HCT116 (cell line): ENCODE data around the gene IGF2R. TPM values are rescaled to one million over a fixed set of nuclear protein-coding genes. Genes with fewer than 3 reads are reported as not detected.

Experiments used
- ATAC-seq: fragments of 200-7000 bp; cut with Tn5 transposase; 2 replicates; pipeline ENCODE4 v1.9.1; 2020; ENCODE audit warnings: mild to moderate bottlenecking, moderate library complexity
- BruUV-seq: library from RNA; stranded (reverse); fragments of 400-500 nt; replicated peaks from 2 replicates; lab custom pipeline; 2021; lab: Mats Ljungman, UMichigan
- CTCF ChIA-PET: fragments of 300-600 bp; sonication (Branson Sonifier 250); formaldehyde crosslinking; loops from one replicate; lab custom pipeline; 2021; ENCODE audit warnings: antibody characterized with exemption; lab: Charles Lee
- POLR2A ChIA-PET: fragments of 300-600, 350-600 bp; sonication (Branson Sonifier 250); formaldehyde crosslinking; loops from one replicate; lab custom pipeline; 2021; ENCODE audit warnings: antibody characterized with exemption; lab: Charles Lee
- RAD21 ChIA-PET, 2 experiments: fragments of 300-600 bp; sonication (Branson Sonifier 250); formaldehyde crosslinking; loops; one replicate each; lab custom pipeline; 2023; ENCODE audit warnings: low total read pairs in 2 of 2; ENCODE audit not compliant: uncharacterized antibody in 2 of 2, unreplicated experiment in 2 of 2, low non-redundant PET in 1 of 2; lab: Charles Lee
- DNase-seq: peaks from one replicate; pipeline ENCODE4 v3.0.0-alpha.2; 2010; ENCODE audit warnings: low read depth, low spot score
- H2AFZ ChIP-seq: fragments of 200-600 bp; shearing (Covaris generic), sonication (generic); 2 replicates; pipeline ENCODE4 v1.6.1; 2017; ENCODE audit warnings: low read depth, mixed run types, mixed read lengths, antibody characterized with exemption, low read length; ENCODE audit not compliant: poor library complexity, severe bottlenecking
- H3K27ac ChIP-seq: 2 replicates; pipeline ENCODE4 v1.5.1; 2012; ENCODE audit warnings: low read depth, low read length
- H3K27me3 ChIP-seq: fragments of 200-600 bp; sonication (generic); 2 replicates; pipeline ENCODE4 v1.6.1; 2016; ENCODE audit warnings: mixed run types, low read length, mixed read lengths; ENCODE audit not compliant: insufficient read depth
- H3K36me3 ChIP-seq, 2 experiments: fragments of 200-500 bp in 1 of 2; fragments of 200-600 bp in 1 of 2; sonication (Bioruptor generic) in 1 of 2; sonication (generic) in 1 of 2; 2 replicates each; pipeline versions ENCODE4 v1.5.1 to v1.6.1; 2014 to 2016; ENCODE audit warnings: low read length in 2 of 2, inconsistent platforms in 1 of 2, mixed read lengths in 1 of 2, mixed run types in 1 of 2; ENCODE audit not compliant: insufficient read depth in 2 of 2, control insufficient read depth in 1 of 2
- H3K4me1 ChIP-seq, 2 experiments: fragments of 200-600 bp in 1 of 2; sonication (generic) in 1 of 2; 2 replicates each; pipeline versions ENCODE4 v1.5.1 to v1.6.1; 2012 to 2017; ENCODE audit warnings: low read length in 2 of 2, inconsistent platforms in 1 of 2, mild to moderate bottlenecking in 1 of 2, mixed read lengths in 1 of 2, mixed run types in 1 of 2, moderate library complexity in 1 of 2; ENCODE audit not compliant: insufficient read depth in 2 of 2, control insufficient read depth in 1 of 2
- H3K4me2 ChIP-seq: fragments of 200-600 bp; sonication (generic); 2 replicates; pipeline ENCODE4 v1.6.1; 2017; ENCODE audit warnings: mixed run types, low read length, mixed read lengths
- H3K4me3 ChIP-seq, 2 experiments: fragments of 200-600 bp in 1 of 2; sonication (generic) in 1 of 2; replicated peaks in 1 of 2; 2 replicates each; pipeline ENCODE4 v1.5.1; 2011 to 2016; ENCODE audit warnings: low read length in 2 of 2, control low read depth in 1 of 2, low read depth in 1 of 2, mild to moderate bottlenecking in 1 of 2, mixed read lengths in 1 of 2, mixed run types in 1 of 2
- H3K79me2 ChIP-seq: fragments of 200-600 bp; sonication (generic); 2 replicates; pipeline ENCODE4 v1.6.1; 2017; ENCODE audit warnings: mild to moderate bottlenecking, mixed run types, low read length, moderate library complexity, mixed read lengths; ENCODE audit not compliant: insufficient read depth
- H3K9ac ChIP-seq: fragments of 200-600 bp; sonication (generic); 2 replicates; pipeline ENCODE4 v1.6.1; 2016; ENCODE audit warnings: low read length, mixed read lengths
- H3K9me2 ChIP-seq: fragments of 200-600 bp; sonication (generic), shearing (Covaris generic); 2 replicates; pipeline ENCODE4 v1.6.1; 2017; ENCODE audit warnings: mixed run types, mild to moderate bottlenecking, moderate library complexity; ENCODE audit not compliant: insufficient read depth
- H3K9me3 ChIP-seq, 2 experiments: fragments of 200-500 bp in 1 of 2; fragments of 200-600 bp in 1 of 2; sonication (Bioruptor generic) in 1 of 2; sonication (generic) in 1 of 2; 2 replicates each; pipeline ENCODE4 v1.6.1; 2014 to 2017; ENCODE audit warnings: low read length in 2 of 2, mixed read lengths in 2 of 2, inconsistent platforms in 1 of 2, low read depth in 1 of 2, mild to moderate bottlenecking in 1 of 2, mixed run types in 1 of 2, moderate library complexity in 1 of 2; ENCODE audit not compliant: control insufficient read depth in 1 of 2, insufficient read depth in 1 of 2
- H4K20me1 ChIP-seq: fragments of 200-600 bp; sonication (generic), shearing (Covaris generic); 2 replicates; pipeline ENCODE4 v1.6.1; 2017; ENCODE audit warnings: mixed run types, mild to moderate bottlenecking, moderate library complexity; ENCODE audit not compliant: insufficient read depth
- CBX3 ChIP-seq: IDR thresholded peaks from 2 replicates; pipeline ENCODE4 v1.6.1; 2012; ENCODE audit warnings: low read depth
- CEBPB ChIP-seq: IDR thresholded peaks from 2 replicates; pipeline ENCODE4 v1.6.1; 2012; ENCODE audit warnings: low read depth
- EGR1 ChIP-seq: IDR thresholded peaks from 2 replicates; pipeline ENCODE4 v1.6.1; 2012; ENCODE audit warnings: low read depth
- EZH2 ChIP-seq: fragments of 200-600 bp; sonication (generic); IDR thresholded peaks from 2 replicates; pipeline ENCODE4 v1.6.1; 2017; ENCODE audit warnings: antibody characterized with exemption, mixed run types
- SP1 ChIP-seq: IDR thresholded peaks from 2 replicates; pipeline ENCODE4 v1.6.1; 2012; ENCODE audit warnings: low read depth
- YY1 ChIP-seq: IDR thresholded peaks from 2 replicates; pipeline ENCODE4 v1.6.1; 2011; ENCODE audit warnings: low read length, low read depth, moderate library complexity, mild to moderate bottlenecking; ENCODE audit not compliant: insufficient replicate concordance; ENCODE audit errors: extremely low read depth
- ZNF274 ChIP-seq: fragments of 200-500 bp; sonication (Bioruptor generic); IDR thresholded peaks from 2 replicates; pipeline ENCODE4 v1.6.1; 2014; ENCODE audit warnings: mild to moderate bottlenecking, low read depth, low read length, inconsistent platforms
- intact Hi-C: fragments of 100-400 bp; cut with micrococcal nuclease; formaldehyde crosslinking; loops from 2 replicates; pipeline ENCODE4 v1.10.0; 2022
- total RNA-seq: library from RNA; stranded (reverse); gene quantifications from one replicate; pipeline ENCODE4 v1.2.1, GENCODE V29; 2021; ENCODE audit not compliant: unreplicated experiment

IGF2R gene
- total RNA-seq, 1 experiment from 2014 or later = 37.0 TPM

DNA sequence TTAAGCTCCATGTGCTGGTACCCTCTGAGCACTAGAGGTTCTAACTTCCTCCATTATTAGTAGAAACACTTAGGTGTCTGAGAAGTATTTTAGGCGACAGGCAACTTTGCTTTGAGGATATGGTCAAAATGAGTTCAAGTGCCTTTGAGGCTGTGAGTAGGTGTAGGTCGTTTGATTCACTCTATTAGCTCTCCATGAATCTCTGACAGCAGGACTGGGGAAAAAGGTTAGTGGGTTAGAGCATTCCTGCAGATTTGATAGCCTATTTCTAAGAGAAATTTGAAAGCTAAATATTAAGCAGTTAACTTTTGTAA is 45.9 kb downstream of the IGF2R start:
- ChIA-PET RAD21 (no interaction called here), POLR2A (no interaction called here), CTCF (no interaction called here)
- no peak overlapping the region for H3K4me2 ChIP-seq
- no peak for TF ChIP-seq YY1
- no peak overlapping the region for H3K9ac ChIP-seq
- no peak for DNase-seq
- peaks cover 0 to 14% of the 10 kb centered on the region in 2 experiments; a peak in 2 of 4 replicates for H3K36me3 ChIP-seq
- no peak overlapping the region for H3K27ac ChIP-seq
- no peaks in the 10 kb centered on the region for H3K9me2 ChIP-seq
- H3K79me2 ChIP-seq = no peaks in the 10 kb centered on the region; the same call in 1 of the 2 replicates
- H4K20me1 ChIP-seq = no peaks in the 10 kb centered on the region
- no peak overlapping the region for H2AFZ ChIP-seq
- no peak for ATAC-seq
- no TSS peak for BruUV-seq
- H3K4me1 ChIP-seq = no peaks in the 10 kb centered on the region
- H3K27me3 ChIP-seq = no peaks in the 10 kb centered on the region
- no peaks in the 10 kb centered on the region for H3K9me3 ChIP-seq
- intact Hi-C loops = no loop called here
- no peak overlapping the region for H3K4me3 ChIP-seq

DNA sequence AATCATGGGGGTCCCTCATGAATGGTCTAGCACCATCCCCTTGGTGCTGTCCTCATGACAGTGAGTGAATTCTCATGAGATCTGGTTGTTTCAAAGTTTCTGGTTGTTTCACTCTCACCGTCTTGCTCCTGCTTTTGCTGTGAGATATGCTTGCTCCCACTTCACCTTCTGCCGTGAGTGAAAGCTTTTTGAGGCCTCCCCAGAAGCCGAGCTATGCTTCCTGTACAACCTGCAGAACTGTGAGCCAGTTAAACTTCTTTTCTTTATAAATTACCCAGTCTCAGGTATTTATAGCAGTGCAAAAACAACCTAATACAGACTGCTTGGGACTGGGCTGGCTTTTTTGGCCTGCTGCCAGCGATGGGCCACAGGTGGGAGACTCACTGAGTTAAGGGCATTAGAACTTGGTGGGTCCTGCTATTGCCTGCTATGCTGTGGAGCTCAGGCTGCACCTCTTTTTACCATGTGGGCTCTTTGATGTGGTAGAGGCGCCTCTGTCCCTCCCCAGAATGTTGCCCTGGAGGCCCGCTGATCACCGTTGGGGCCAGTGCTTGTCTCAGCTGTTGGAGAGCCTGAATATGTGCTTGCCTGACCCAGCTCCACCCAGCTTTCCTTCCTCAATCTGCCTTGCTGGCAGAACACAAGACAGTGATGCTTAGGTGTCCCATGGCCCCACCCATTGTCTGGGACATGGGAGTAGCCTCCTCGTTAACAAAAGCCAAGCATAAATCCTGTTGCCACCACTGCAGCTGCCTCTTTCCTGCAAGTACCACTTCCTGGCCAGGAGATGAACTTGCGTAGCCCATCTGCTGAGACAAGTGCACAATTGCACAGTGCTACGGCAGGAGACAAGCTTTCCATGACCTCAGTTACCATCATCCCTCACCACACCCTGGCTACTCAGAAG is 47.1 kb downstream of the IGF2R start:
- CTCF ChIA-PET = no interaction called here
- TF ChIP-seq EZH2 = no peak
- no peak for TF ChIP-seq CBX3
- TF ChIP-seq SP1 = no peak
- no peak for TF ChIP-seq CEBPB
- TF ChIP-seq EGR1 = no peak
- TF ChIP-seq ZNF274 = no peak
- TF ChIP-seq, all 23 proteins: peak for 0
- DNase-seq = no peak
- ChIA-PET POLR2A (no interaction called here), RAD21 (no interaction called here)
- Histone ChIP-seq H3K9me2 (no peaks in the 10 kb centered on the region), H3K4me3 (no peak overlapping the region), H4K20me1 (no peaks in the 10 kb centered on the region), H2AFZ (no peak overlapping the region), H3K27ac (no peak overlapping the region), H3K27me3 (no peaks in the 10 kb centered on the region), H3K9ac (no peak overlapping the region), H3K9me3 (no peaks in the 10 kb centered on the region), H3K4me1 (no peaks in the 10 kb centered on the region), H3K4me2 (no peak overlapping the region), H3K36me3 (peaks cover 0 to 3% of the 10 kb centered on the region in 2 experiments; a peak in 2 of 4 replicates), H3K79me2 (no peaks in the 10 kb centered on the region; the same call in 1 of the 2 replicates)
- intact Hi-C loops = no loop called here
- ATAC-seq = no peak
- BruUV-seq = no TSS peak
